HEK293 (cell line): ENCODE results near the gene STPG3.

Source experiments
- EGR2 ChIP-seq: fragments of 450-650 bp; formaldehyde crosslinking; IDR thresholded peaks from 2 replicates; pipeline ENCODE4 v1.5.1; 2016; ENCODE audit warnings: low read depth, missing biosample characterization, missing genetic modification characterization
- KLF9 ChIP-seq: fragments of 450-650 bp; formaldehyde crosslinking; IDR thresholded peaks from 2 replicates; pipeline ENCODE4 v1.5.1; 2016; ENCODE audit warnings: missing biosample characterization, missing genetic modification characterization, low read depth
- YY1 ChIP-seq: fragments of 450-650 bp; formaldehyde crosslinking; IDR thresholded peaks from 2 replicates; pipeline ENCODE4 v1.5.1; 2018; ENCODE audit warnings: missing biosample characterization, missing genetic modification characterization
- YY2 ChIP-seq: fragments of 450-650 bp; formaldehyde crosslinking; IDR thresholded peaks from 2 replicates; pipeline ENCODE4 v1.5.1; 2016; ENCODE audit warnings: missing biosample characterization, missing genetic modification characterization
- ZBTB20 ChIP-seq: fragments of 450-650 bp; formaldehyde crosslinking; IDR thresholded peaks from 2 replicates; pipeline ENCODE4 v1.5.1; 2016; ENCODE audit warnings: missing biosample characterization, missing genetic modification characterization
- ZFP37 ChIP-seq: fragments of 450-650 bp; formaldehyde crosslinking; IDR thresholded peaks from 2 replicates; pipeline ENCODE4 v1.5.1; 2016; ENCODE audit warnings: missing biosample characterization, missing genetic modification characterization
- ZIC2 ChIP-seq: fragments of 450-650 bp; formaldehyde crosslinking; IDR thresholded peaks from 2 replicates; pipeline ENCODE4 v1.5.1; 2016; ENCODE audit warnings: missing biosample characterization, missing genetic modification characterization
- ZNF138 ChIP-seq: fragments of 450-650 bp; formaldehyde crosslinking; IDR thresholded peaks from 2 replicates; pipeline ENCODE4 v1.5.1; 2016; ENCODE audit warnings: missing biosample characterization, missing genetic modification characterization, borderline replicate concordance
- ZNF146 ChIP-seq: fragments of 450-650 bp; formaldehyde crosslinking; IDR thresholded peaks from 2 replicates; pipeline ENCODE4 v1.5.1; 2016; ENCODE audit warnings: missing biosample characterization, missing genetic modification characterization
- ZNF184 ChIP-seq: fragments of 450-650 bp; IDR thresholded peaks from 2 replicates; pipeline ENCODE4 v1.5.1; 2018; ENCODE audit warnings: missing biosample characterization, mild to moderate bottlenecking, missing genetic modification characterization
- ZNF221 ChIP-seq: fragments of 450-650 bp; formaldehyde crosslinking; IDR thresholded peaks from 2 replicates; pipeline ENCODE4 v1.5.1; 2017; ENCODE audit warnings: missing biosample characterization, missing genetic modification characterization, borderline replicate concordance
- ZNF311 ChIP-seq: fragments of 450-650 bp; formaldehyde crosslinking; IDR thresholded peaks from 2 replicates; pipeline ENCODE4 v1.5.1; 2017; ENCODE audit warnings: missing biosample characterization, missing genetic modification characterization, borderline replicate concordance
- ZNF518A ChIP-seq: fragments of 450-650 bp; formaldehyde crosslinking; conservative IDR thresholded peaks from 2 replicates; pipeline ENCODE4 v1.5.1; 2016; ENCODE audit warnings: low read depth, missing biosample characterization, missing genetic modification characterization
- ZNF596 ChIP-seq: fragments of 450-650 bp; IDR thresholded peaks from 2 replicates; pipeline ENCODE4 v1.5.0; 2018; ENCODE audit warnings: missing biosample characterization, mild to moderate bottlenecking, missing genetic modification characterization, moderate library complexity
- ZNF626 ChIP-seq: fragments of 450-650 bp; sonication (Bioruptor Pico); formaldehyde crosslinking; IDR thresholded peaks from 2 replicates; pipeline ENCODE4 v1.5.1; 2018; ENCODE audit warnings: missing biosample characterization, missing genetic modification characterization, inconsistent platforms
- ZNF664 ChIP-seq: fragments of 450-650 bp; formaldehyde crosslinking; IDR thresholded peaks from 2 replicates; pipeline ENCODE4 v1.5.1; 2016; ENCODE audit warnings: missing biosample characterization, missing genetic modification characterization
- ZNF701 ChIP-seq: fragments of 450-650 bp; formaldehyde crosslinking; IDR thresholded peaks from 2 replicates; pipeline ENCODE4 v1.5.1; 2016; ENCODE audit warnings: missing biosample characterization, missing genetic modification characterization
- ZNF747 ChIP-seq: fragments of 450-650 bp; formaldehyde crosslinking; IDR thresholded peaks from 2 replicates; pipeline ENCODE4 v1.5.1; 2016; ENCODE audit warnings: missing biosample characterization, missing genetic modification characterization
- ZNF837 ChIP-seq: fragments of 450-650 bp; formaldehyde crosslinking; IDR thresholded peaks from 2 replicates; pipeline ENCODE4 v1.5.1; 2016; ENCODE audit warnings: missing biosample characterization, missing genetic modification characterization
- ZNF843 ChIP-seq: fragments of 450-650 bp; formaldehyde crosslinking; IDR thresholded peaks from 2 replicates; pipeline ENCODE4 v1.5.1; 2016; ENCODE audit warnings: missing biosample characterization, missing genetic modification characterization
- ZXDB ChIP-seq: fragments of 450-650 bp; formaldehyde crosslinking; IDR thresholded peaks from 2 replicates; pipeline ENCODE4 v1.5.1; 2016; ENCODE audit warnings: missing biosample characterization, missing genetic modification characterization
- TF ChIP-seq, protein P1 (sequence below): fragments of 450-650 bp; formaldehyde crosslinking; IDR thresholded peaks from 2 replicates; pipeline ENCODE4 v1.5.1; 2017; ENCODE audit warnings: missing biosample characterization, missing genetic modification characterization
- TF ChIP-seq, protein P2 (sequence below): fragments of 450-650 bp; formaldehyde crosslinking; IDR thresholded peaks from 2 replicates; pipeline ENCODE4 v1.5.1; 2017; ENCODE audit warnings: missing biosample characterization, missing genetic modification characterization
- TF ChIP-seq, protein P3 (sequence below): fragments of 450-650 bp; formaldehyde crosslinking; IDR thresholded peaks from 2 replicates; pipeline ENCODE4 v1.5.1; 2016; ENCODE audit warnings: missing biosample characterization, missing genetic modification characterization
- TF ChIP-seq, protein P4 (sequence below): fragments of 450-650 bp; formaldehyde crosslinking; IDR thresholded peaks from 2 replicates; pipeline ENCODE4 v1.5.1; 2017; ENCODE audit warnings: missing biosample characterization, missing genetic modification characterization
- TF ChIP-seq, protein P5 (sequence below): fragments of 450-650 bp; formaldehyde crosslinking; IDR thresholded peaks from 2 replicates; pipeline ENCODE4 v1.5.1; 2016; ENCODE audit warnings: missing biosample characterization, missing genetic modification characterization

The STPG3 gene

DNA sequence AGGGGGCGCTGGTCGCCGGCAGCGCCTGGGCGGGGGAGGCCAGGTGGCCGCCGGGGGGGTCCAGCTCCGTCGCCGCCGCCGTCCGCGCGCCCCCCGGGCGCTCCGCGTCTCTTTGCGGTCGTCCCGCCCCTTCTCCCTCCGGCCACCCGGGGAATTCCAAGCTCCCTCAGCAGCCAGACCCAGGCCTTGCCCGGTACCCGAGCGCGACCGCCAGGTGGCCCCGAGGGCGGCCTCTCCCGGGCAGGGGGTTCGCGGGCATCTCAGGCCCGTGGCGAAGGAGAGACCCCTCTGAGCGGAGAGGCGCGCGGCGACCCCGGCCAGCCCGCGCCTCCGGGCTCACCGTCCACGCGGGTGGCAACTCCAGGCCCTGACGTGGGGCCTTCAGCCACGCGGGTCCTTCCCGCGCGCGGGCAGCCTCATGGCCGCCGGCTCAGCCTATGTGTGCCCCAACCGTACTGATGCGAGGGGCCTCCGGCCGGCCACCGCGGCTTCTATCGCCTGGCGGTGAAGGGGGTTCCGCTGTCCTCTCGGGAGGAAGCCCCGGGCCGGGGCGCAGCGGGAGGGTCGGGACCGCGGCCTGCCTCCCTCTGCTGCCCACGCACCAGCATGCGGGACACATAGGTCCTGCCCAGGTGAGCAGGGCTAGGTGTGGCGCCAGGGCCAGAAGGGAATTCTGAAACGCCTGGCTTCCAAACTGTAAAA, 51.5 kb downstream of the STPG3 start (continued):
- TF ChIP-seq ZNF518A = no peak
- peak; percentile 60 for TF ChIP-seq ZIC2
- no peak for TF ChIP-seq ZNF626 (tag by site-specific recombination)
- no peak for TF ChIP-seq ZNF843 (tag by site-specific recombination)
- TF ChIP-seq ZXDB = peak; percentile 52; the same call in 1 of the 2 replicates
- no peak for TF ChIP-seq ZNF701 (tag by site-specific recombination)
- no peak for TF ChIP-seq ZNF664
- TF ChIP-seq, protein P1, sequence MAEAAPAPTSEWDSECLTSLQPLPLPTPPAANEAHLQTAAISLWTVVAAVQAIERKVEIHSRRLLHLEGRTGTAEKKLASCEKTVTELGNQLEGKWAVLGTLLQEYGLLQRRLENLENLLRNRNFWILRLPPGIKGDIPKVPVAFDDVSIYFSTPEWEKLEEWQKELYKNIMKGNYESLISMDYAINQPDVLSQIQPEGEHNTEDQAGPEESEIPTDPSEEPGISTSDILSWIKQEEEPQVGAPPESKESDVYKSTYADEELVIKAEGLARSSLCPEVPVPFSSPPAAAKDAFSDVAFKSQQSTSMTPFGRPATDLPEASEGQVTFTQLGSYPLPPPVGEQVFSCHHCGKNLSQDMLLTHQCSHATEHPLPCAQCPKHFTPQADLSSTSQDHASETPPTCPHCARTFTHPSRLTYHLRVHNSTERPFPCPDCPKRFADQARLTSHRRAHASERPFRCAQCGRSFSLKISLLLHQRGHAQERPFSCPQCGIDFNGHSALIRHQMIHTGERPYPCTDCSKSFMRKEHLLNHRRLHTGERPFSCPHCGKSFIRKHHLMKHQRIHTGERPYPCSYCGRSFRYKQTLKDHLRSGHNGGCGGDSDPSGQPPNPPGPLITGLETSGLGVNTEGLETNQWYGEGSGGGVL = peak; percentile 11; the same call in 1 of the 2 replicates
- TF ChIP-seq, protein P2, sequence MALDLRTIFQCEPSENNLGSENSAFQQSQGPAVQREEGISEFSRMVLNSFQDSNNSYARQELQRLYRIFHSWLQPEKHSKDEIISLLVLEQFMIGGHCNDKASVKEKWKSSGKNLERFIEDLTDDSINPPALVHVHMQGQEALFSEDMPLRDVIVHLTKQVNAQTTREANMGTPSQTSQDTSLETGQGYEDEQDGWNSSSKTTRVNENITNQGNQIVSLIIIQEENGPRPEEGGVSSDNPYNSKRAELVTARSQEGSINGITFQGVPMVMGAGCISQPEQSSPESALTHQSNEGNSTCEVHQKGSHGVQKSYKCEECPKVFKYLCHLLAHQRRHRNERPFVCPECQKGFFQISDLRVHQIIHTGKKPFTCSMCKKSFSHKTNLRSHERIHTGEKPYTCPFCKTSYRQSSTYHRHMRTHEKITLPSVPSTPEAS = no peak
- no peak for TF ChIP-seq KLF9
- TF ChIP-seq EGR2 (tag by site-specific recombination) = no peak
- TF ChIP-seq ZNF221 (tag by site-specific recombination) = no peak
- TF ChIP-seq ZBTB20 = peak; percentile 79
- TF ChIP-seq, protein P3, sequence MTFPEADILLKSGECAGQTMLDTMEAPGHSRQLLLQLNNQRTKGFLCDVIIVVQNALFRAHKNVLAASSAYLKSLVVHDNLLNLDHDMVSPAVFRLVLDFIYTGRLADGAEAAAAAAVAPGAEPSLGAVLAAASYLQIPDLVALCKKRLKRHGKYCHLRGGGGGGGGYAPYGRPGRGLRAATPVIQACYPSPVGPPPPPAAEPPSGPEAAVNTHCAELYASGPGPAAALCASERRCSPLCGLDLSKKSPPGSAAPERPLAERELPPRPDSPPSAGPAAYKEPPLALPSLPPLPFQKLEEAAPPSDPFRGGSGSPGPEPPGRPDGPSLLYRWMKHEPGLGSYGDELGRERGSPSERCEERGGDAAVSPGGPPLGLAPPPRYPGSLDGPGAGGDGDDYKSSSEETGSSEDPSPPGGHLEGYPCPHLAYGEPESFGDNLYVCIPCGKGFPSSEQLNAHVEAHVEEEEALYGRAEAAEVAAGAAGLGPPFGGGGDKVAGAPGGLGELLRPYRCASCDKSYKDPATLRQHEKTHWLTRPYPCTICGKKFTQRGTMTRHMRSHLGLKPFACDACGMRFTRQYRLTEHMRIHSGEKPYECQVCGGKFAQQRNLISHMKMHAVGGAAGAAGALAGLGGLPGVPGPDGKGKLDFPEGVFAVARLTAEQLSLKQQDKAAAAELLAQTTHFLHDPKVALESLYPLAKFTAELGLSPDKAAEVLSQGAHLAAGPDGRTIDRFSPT (tag by site-specific recombination) = peak; percentile 68
- TF ChIP-seq ZFP37 (tag by site-specific recombination) = 0 out of 2 replicates have a peak, but pooled peaks have one; percentile 31
- TF ChIP-seq ZNF837 (tag by site-specific recombination) = no peak
- TF ChIP-seq, protein P4, sequence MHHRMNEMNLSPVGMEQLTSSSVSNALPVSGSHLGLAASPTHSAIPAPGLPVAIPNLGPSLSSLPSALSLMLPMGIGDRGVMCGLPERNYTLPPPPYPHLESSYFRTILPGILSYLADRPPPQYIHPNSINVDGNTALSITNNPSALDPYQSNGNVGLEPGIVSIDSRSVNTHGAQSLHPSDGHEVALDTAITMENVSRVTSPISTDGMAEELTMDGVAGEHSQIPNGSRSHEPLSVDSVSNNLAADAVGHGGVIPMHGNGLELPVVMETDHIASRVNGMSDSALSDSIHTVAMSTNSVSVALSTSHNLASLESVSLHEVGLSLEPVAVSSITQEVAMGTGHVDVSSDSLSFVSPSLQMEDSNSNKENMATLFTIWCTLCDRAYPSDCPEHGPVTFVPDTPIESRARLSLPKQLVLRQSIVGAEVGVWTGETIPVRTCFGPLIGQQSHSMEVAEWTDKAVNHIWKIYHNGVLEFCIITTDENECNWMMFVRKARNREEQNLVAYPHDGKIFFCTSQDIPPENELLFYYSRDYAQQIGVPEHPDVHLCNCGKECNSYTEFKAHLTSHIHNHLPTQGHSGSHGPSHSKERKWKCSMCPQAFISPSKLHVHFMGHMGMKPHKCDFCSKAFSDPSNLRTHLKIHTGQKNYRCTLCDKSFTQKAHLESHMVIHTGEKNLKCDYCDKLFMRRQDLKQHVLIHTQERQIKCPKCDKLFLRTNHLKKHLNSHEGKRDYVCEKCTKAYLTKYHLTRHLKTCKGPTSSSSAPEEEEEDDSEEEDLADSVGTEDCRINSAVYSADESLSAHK (tag by site-specific recombination) = no peak; the same call in 1 of the 2 replicates
- no peak for TF ChIP-seq ZNF184
- peak; percentile 65 for TF ChIP-seq YY1 (tag by site-specific recombination)
- TF ChIP-seq ZNF138 (tag by site-specific recombination) = no peak
- no peak for TF ChIP-seq ZNF311 (tag by site-specific recombination)
- peak; percentile 44; the same call in 1 of the 2 replicates for TF ChIP-seq YY2 (tag by site-specific recombination)
- peak; percentile 20; the same call in 1 of the 2 replicates for TF ChIP-seq ZNF596 (tag by site-specific recombination)
- TF ChIP-seq, protein P5, sequence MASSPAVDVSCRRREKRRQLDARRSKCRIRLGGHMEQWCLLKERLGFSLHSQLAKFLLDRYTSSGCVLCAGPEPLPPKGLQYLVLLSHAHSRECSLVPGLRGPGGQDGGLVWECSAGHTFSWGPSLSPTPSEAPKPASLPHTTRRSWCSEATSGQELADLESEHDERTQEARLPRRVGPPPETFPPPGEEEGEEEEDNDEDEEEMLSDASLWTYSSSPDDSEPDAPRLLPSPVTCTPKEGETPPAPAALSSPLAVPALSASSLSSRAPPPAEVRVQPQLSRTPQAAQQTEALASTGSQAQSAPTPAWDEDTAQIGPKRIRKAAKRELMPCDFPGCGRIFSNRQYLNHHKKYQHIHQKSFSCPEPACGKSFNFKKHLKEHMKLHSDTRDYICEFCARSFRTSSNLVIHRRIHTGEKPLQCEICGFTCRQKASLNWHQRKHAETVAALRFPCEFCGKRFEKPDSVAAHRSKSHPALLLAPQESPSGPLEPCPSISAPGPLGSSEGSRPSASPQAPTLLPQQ (tag by site-specific recombination) = peak; percentile 64
- no peak for TF ChIP-seq ZNF747 (tag by site-specific recombination)
- peak; percentile 6; the same call in 1 of the 2 replicates for TF ChIP-seq ZNF146 (tag by site-specific recombination)
